ENCODE data around the gene UBL3.
A peak's percentile ranks its signal among the peaks of the same experiment; 100 is the strongest.

Gene UBL3

GRCh38 chr13:29805994-29806979 lies 44.1 kb downstream of the UBL3 start:
- no peak for DNase-seq

GRCh38 chr13:29803221-29803620 lies 47.2 kb downstream of the UBL3 start:
- DNase-seq = no peak

GRCh38 chr13:29802621-29803020 lies 47.8 kb downstream of the UBL3 start:
- DNase-seq = no peak

- no peak for DNase-seq
Measured at GRCh38 chr13:29801737-29802305, 48.6 kb downstream of the UBL3 start.

- DNase-seq = no peak
Measured at GRCh38 chr13:29801102-29801501, 49.3 kb downstream of the UBL3 start.

GRCh38 chr13:29800687-29801086 lies 49.7 kb downstream of the UBL3 start:
- no peak for DNase-seq

- DNase-seq = no peak
Measured at GRCh38 chr13:29799041-29799440, 51.4 kb downstream of the UBL3 start.

- no peak for DNase-seq
Measured at GRCh38 chr13:29791997-29792780, 58.2 kb downstream of the UBL3 start.

- DNase-seq = no peak
Measured at GRCh38 chr13:29791508-29791907, 58.9 kb downstream of the UBL3 start.

GRCh38 chr13:29786698-29787097 lies 63.7 kb downstream of the UBL3 start:
- no peak for DNase-seq

GRCh38 chr13:29785978-29786377 lies 64.4 kb downstream of the UBL3 start:
- no peak for DNase-seq

- DNase-seq = no peak
Measured at GRCh38 chr13:29782798-29783197, 67.6 kb downstream of the UBL3 start.

GRCh38 chr13:29774830-29775229 lies 75.6 kb downstream of the UBL3 start:
- no peak for DNase-seq

GRCh38 chr13:29771247-29771646 lies 79.2 kb downstream of the UBL3 start:
- DNase-seq = peak; percentile 22

- DNase-seq = no peak
Measured at GRCh38 chr13:29767006-29767405, 83.4 kb downstream of the UBL3 start.

GRCh38 chr13:29763436-29764180 lies 86.8 kb downstream of the UBL3 start:
- DNase-seq = no peak

GRCh38 chr13:29761815-29762214 lies 88.6 kb downstream of the UBL3 start:
- DNase-seq = no peak

- no peak for DNase-seq
Measured at GRCh38 chr13:29761160-29761559, 89.3 kb downstream of the UBL3 start.

- DNase-seq = no peak
Measured at GRCh38 chr13:29760544-29760943, 89.9 kb downstream of the UBL3 start.

GRCh38 chr13:29758531-29759114 lies 91.8 kb downstream of the UBL3 start:
- no peak for DNase-seq

GRCh38 chr13:29756506-29756905 lies 93.9 kb downstream of the UBL3 start:
- no peak for DNase-seq

- DNase-seq = no peak
Measured at GRCh38 chr13:29754473-29754806, 96.0 kb downstream of the UBL3 start.

Measured in NCI-H524 treated with DMSO at 0.1 percent for 48 hours (cell line).